HFF-Myc (cell line): ENCODE results near the gene PEMT.
A peak's percentile ranks its signal among the peaks of the same experiment; 100 is the strongest.

Experiments
- DNase-seq: peaks from one replicate; pipeline ENCODE4 v3.0.0-alpha.2; 2011; ENCODE audit warnings: low read depth; ENCODE audit errors: extremely low read depth
- H3K4me3 ChIP-seq: replicated peaks from 2 replicates; pipeline ENCODE4 v1.5.1; 2011; ENCODE audit warnings: low read depth, mild to moderate bottlenecking, control low read depth, low read length
- CTCF ChIP-seq: IDR thresholded peaks from 2 replicates; pipeline ENCODE4 v1.5.1; 2012; ENCODE audit warnings: mild to moderate bottlenecking, low read depth, low read length, control low read depth; ENCODE audit errors: missing control alignments

PEMT gene

GRCh38 chr17:17603895-17604225 is 12.4 kb upstream of the PEMT start:
- H3K4me3 ChIP-seq: no peak overlapping the region
- TF ChIP-seq CTCF: no peak
- DNase-seq: no peak

GRCh38 chr17:17603178-17603894 is 11.8 kb upstream of the PEMT start:
- TF ChIP-seq CTCF: no peak
- H3K4me3 ChIP-seq: no peak overlapping the region
- DNase-seq: no peak

- no peak for TF ChIP-seq CTCF
- no peak overlapping the region for H3K4me3 ChIP-seq
- DNase-seq: no peak
Measured at GRCh38 chr17:17599965-17600364, 8.5 kb upstream of the PEMT start.

- no peak for TF ChIP-seq CTCF
- no peak for DNase-seq
- no peak overlapping the region for H3K4me3 ChIP-seq
Measured at GRCh38 chr17:17598003-17598402, 6.5 kb upstream of the PEMT start.

GRCh38 chr17:17595755-17596154 is 4.2 kb upstream of the PEMT start:
- H3K4me3 ChIP-seq: no peak overlapping the region
- no peak for DNase-seq
- TF ChIP-seq CTCF: no peak

- no peak for DNase-seq
- TF ChIP-seq CTCF: no peak
- H3K4me3 ChIP-seq: peak overlapping the region; percentile 56; the same call in 1 of the 2 replicates
Measured at GRCh38 chr17:17593222-17593620, 1.7 kb upstream of the PEMT start.

GRCh38 chr17:17590883-17591354 is 589 bp downstream of the PEMT start:
- peak overlapping the region; percentile 56 for H3K4me3 ChIP-seq
- DNase-seq: peak; percentile 29
- TF ChIP-seq CTCF: no peak
